ENCODE results near the gene CMTR2. TPM values are rescaled to one million over a fixed set of nuclear protein-coding genes. Genes with fewer than 3 reads are reported as not detected.

The CMTR2 gene
- total RNA-seq, 4 donors from 2014 or later = 33.9 to 52.8 (median 35.7) TPM

DNA sequence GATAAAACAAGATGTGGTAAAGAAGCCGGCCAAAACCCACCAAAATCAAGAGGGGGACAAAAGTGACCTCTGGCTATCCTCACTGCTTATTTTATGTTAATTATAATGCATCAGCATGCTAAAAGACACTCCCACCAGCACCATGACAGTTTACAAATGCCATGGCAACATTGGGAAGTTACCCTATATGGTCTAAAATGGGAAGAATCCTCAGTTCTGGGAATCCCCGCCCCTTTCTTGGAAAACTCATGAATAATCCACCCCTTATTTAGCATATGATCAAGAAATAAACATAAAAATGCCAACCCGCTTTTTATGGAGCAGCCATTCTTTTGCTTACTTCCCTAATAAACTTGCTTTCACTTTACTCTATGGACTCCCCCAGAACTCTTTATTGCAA, 25.6 kb downstream of the CMTR2 start:
- 86 to 92% methylated on average over 3 of the region's 3 CpGs for WGBS, 2 donors
- H3K36me3 ChIP-seq = no peaks in the 10 kb centered on the region
- H3K27me3 ChIP-seq = no peaks in the 10 kb centered on the region
- TF ChIP-seq POLR2A (IDR thresholded peaks at IDR 0.05) (no peak), CTCF (IDR thresholded peaks at IDR 0.05) (no peak)
- no peak for DNase-seq
- intact Hi-C loops (cut with DNase I) = no loop called here
- no peaks in the 10 kb centered on the region for H3K9me3 ChIP-seq
- no peak overlapping the region for H3K4me3 ChIP-seq (replicated peaks in 1 of 3)
- no peaks in the 10 kb centered on the region for H3K4me1 ChIP-seq
- H3K27ac ChIP-seq = no peak overlapping the region

DNA sequence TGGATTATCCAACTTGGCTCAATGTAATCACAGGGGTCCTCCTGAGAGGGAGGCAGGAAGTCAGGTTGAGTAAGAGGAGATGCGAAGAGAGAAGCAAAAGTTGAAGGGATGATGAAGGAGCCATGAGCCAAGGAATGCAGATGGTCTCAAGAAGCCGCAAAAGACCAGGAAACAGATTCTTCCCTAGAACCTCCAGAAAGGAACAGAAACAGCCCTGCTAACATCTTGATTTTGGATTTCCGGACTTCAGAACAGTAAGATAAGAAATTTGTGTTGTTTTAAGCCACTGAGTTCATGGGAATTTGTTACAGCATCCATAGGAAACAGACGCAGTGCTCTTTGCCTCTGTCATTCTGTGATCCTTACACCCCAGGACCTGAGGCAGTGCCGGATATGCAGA, 26.8 kb downstream of the CMTR2 start:
- no peak overlapping the region for H3K4me3 ChIP-seq (replicated peaks in 1 of 3)
- no peak overlapping the region for H3K27ac ChIP-seq
- H3K9me3 ChIP-seq = no peaks in the 10 kb centered on the region
- 79% methylated on average over 5 of the region's 5 CpGs for WGBS, 2 donors
- intact Hi-C loops (cut with DNase I) = no loop called here
- no peak for DNase-seq
- no peaks in the 10 kb centered on the region for H3K27me3 ChIP-seq
- TF ChIP-seq POLR2A (IDR thresholded peaks at IDR 0.05) = no peak
- TF ChIP-seq CTCF (IDR thresholded peaks at IDR 0.05) = no peak
- H3K36me3 ChIP-seq = no peaks in the 10 kb centered on the region
- H3K4me1 ChIP-seq = no peaks in the 10 kb centered on the region

DNA sequence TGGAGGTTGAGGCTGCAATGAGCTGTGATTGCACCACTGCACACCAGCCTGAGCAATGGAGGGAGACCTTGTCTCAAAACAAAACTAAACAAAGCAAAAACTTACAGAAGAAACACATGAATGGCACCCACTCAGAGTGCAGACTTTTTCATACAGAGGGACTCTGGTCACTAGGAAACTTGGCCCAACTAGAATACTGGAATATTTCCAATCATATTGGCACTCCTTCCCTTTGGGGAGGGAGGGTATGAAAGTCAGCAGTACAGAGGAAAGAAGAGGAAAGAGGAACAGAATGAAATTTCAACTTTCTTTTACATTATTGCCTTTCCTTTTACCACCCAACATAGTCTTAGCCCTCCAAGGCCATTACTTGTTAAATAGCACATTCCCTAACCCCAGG, 28.2 kb downstream of the CMTR2 start:
- no peak for TF ChIP-seq POLR2A (IDR thresholded peaks at IDR 0.05)
- no peak for TF ChIP-seq CTCF (IDR thresholded peaks at IDR 0.05)
- no peak overlapping the region for H3K4me3 ChIP-seq (replicated peaks in 1 of 3)
- no peaks in the 10 kb centered on the region for H3K9me3 ChIP-seq
- H3K4me1 ChIP-seq = no peaks in the 10 kb centered on the region
- no peaks in the 10 kb centered on the region for H3K36me3 ChIP-seq
- H3K27ac ChIP-seq = no peak overlapping the region
- intact Hi-C loops (cut with DNase I) = no loop called here
- no peaks in the 10 kb centered on the region for H3K27me3 ChIP-seq
- no peak for DNase-seq

GRCh38 chr16:71259086-71259485, 30.1 kb downstream of the CMTR2 start:
- no peak overlapping the region for H3K27ac ChIP-seq
- TF ChIP-seq CTCF (IDR thresholded peaks at IDR 0.05) (no peak), POLR2A (IDR thresholded peaks at IDR 0.05) (no peak)
- H3K27me3 ChIP-seq = no peaks in the 10 kb centered on the region
- no peaks in the 10 kb centered on the region for H3K4me1 ChIP-seq
- DNase-seq = no peak
- H3K4me3 ChIP-seq (replicated peaks in 1 of 3) = no peak overlapping the region
- intact Hi-C loops (cut with DNase I) = no loop called here
- H3K36me3 ChIP-seq = no peaks in the 10 kb centered on the region
- no peaks in the 10 kb centered on the region for H3K9me3 ChIP-seq
- whole genome bisulfite sequencing, 2 donors = 81 to 82% methylated on average over 5 of the region's 5 CpGs

- Histone ChIP-seq H3K9me3 (no peaks in the 10 kb centered on the region), H3K27me3 (no peaks in the 10 kb centered on the region), H3K36me3 (no peaks in the 10 kb centered on the region), H3K4me3 (replicated peaks in 1 of 3) (no peak overlapping the region), H3K27ac (no peak overlapping the region), H3K4me1 (no peaks in the 10 kb centered on the region)
- DNase-seq = no peak
- intact Hi-C loops (cut with DNase I) = no loop called here
- 76 to 78% methylated on average over 1 of the region's 1 CpG for WGBS, 2 donors
- TF ChIP-seq CTCF (IDR thresholded peaks at IDR 0.05) (no peak), POLR2A (IDR thresholded peaks at IDR 0.05) (no peak)
These were observed 30.8 kb downstream of the CMTR2 start for GRCh38 chr16:71258372-71258771.
